GM20000 (cell line): Measurements from ENCODE around the gene PPP4R3C.
"Not testable (repeated sequence)": the region's sequence is repeated elsewhere in the genome, so short reads cannot be mapped to it uniquely, and the experiment has no call there.

Source experiments
- DNase-seq: peaks from one replicate; pipeline ENCODE4 v3.0.0; 2012; ENCODE audit warnings: low spot score
- CTCF ChIP-seq: IDR thresholded peaks from 2 replicates; pipeline ENCODE4 v1.5.1; 2012; ENCODE audit warnings: mild to moderate bottlenecking, control low read depth; ENCODE audit errors: extremely low read depth, missing control alignments

The PPP4R3C gene

GRCh38 chrX:27444093-27444908 lies 18.8 kb downstream of the PPP4R3C start:
- TF ChIP-seq CTCF, result no peak
- no peak for DNase-seq

- not testable (repeated sequence) for DNase-seq
Measured at GRCh38 chrX:27442392-27442791, 20.7 kb downstream of the PPP4R3C start.

GRCh38 chrX:27439771-27440170 lies 23.4 kb downstream of the PPP4R3C start:
- no peak for DNase-seq
- TF ChIP-seq CTCF, result no peak

GRCh38 chrX:27438937-27439336 lies 24.2 kb downstream of the PPP4R3C start:
- DNase-seq, result no peak
- TF ChIP-seq CTCF, result no peak

- no peak for DNase-seq
- TF ChIP-seq CTCF, result no peak
Measured at GRCh38 chrX:27435031-27435430, 28.1 kb downstream of the PPP4R3C start.
